ENCODE measurements around the gene GSTM3. TPM values are rescaled to one million over a fixed set of nuclear protein-coding genes. Genes with fewer than 3 reads are reported as not detected.
A peak's percentile ranks its signal among the peaks of the same experiment; 100 is the strongest.
"Not testable (repeated sequence)": the region's sequence is repeated elsewhere in the genome, so short reads cannot be mapped to it uniquely, and the experiment has no call there.

GSTM3 gene
- total and polyA plus RNA-seq, 2 of the 13 experiments (the other 11 are each of a cell fraction or from before 2014, with no cell fraction given), result 127 to 142 TPM

GRCh38 chr1:109704173-109704572 lies 36.7 kb downstream of the GSTM3 start:
- no peak for FAIRE-seq
- Histone ChIP-seq H2AFZ (ENCODE audit: low read length) (no peak overlapping the region), H3K36me3 (replicated peaks in 1 of 2; ENCODE audit: control insufficient read depth in 1 of 2, insufficient read depth in 2 of 2, low read length in 2 of 2) (no peaks in the 10 kb centered on the region), H3K9ac (ENCODE audit: insufficient read depth, low read depth, low read length) (no peak overlapping the region), H3K4me3 (replicated peaks in 1 of 3; ENCODE audit: insufficient read depth in 1 of 3, low read depth in 2 of 3, low read length in 3 of 3) (no peak overlapping the region), H3K4me2 (ENCODE audit: low read depth, low read length) (no peak overlapping the region; the same call in 1 of the 2 replicates), H3K79me2 (ENCODE audit: insufficient read depth, low read length) (no peaks in the 10 kb centered on the region), H3K27ac (ENCODE audit: extremely low read length, insufficient read depth, low read length) (no peak overlapping the region), H3K9me3 (ENCODE audit: low read length) (no peaks in the 10 kb centered on the region), H3K4me1 (ENCODE audit: insufficient read depth, low read length) (no peaks in the 10 kb centered on the region), H4K20me1 (ENCODE audit: insufficient read depth, low read length) (no peaks in the 10 kb centered on the region), H3K27me3 (ENCODE audit: control insufficient read depth in 1 of 2, insufficient read depth in 2 of 2, low read length in 2 of 2) (peaks cover 2 to 13% of the 10 kb centered on the region in 2 experiments; a peak in 2 of 5 replicates)
- intact Hi-C loops (cut with micrococcal nuclease; ENCODE audit: unreplicated experiment), result loop anchor here (2.0 kb wide), 1 partner anchor 61 kb away; no protein-coding TSS in a partner anchor
- ChIA-PET POLR2A (interaction anchor here (1.2 kb wide), 1 partner anchor 156 kb away, joined by 3 read pairs; the partner anchor contains the start of gene GNAI3), CTCF (ENCODE audit: low intra/inter-chr PET ratio, low total read pairs) (interaction anchor here (2.3 kb wide), 1 partner anchor 61 kb away, joined by 11 read pairs; no protein-coding TSS in a partner anchor)
- in situ Hi-C loops (cut with HindIII; ENCODE audit: extremely low pct_ligation_motif_present, low pct_unique_long_range_greater_than_20kb), result no loop called here
- peak; percentile 19 for DNase-seq (ENCODE audit: low spot score)
- TF ChIP-seq ZNF724P (CRISPR knock-in tag; IDR thresholded peaks at IDR 0.05; ENCODE audit: borderline replicate concordance) (no peak), SMC3 (IDR thresholded peaks at IDR 0.05; ENCODE audit: low read length) (peak; percentile 54), CTCF (CRISPR knock-in tag; IDR thresholded peaks at IDR 0.05) (peak; percentile 66), STAG1 (CRISPR knock-in tag; IDR thresholded peaks at IDR 0.05) (peak; percentile 76), PRPF4 (IDR thresholded peaks at IDR 0.05; ENCODE audit: low read depth, low read length, poor library complexity, severe bottlenecking) (peak; percentile 42)
- ATAC-seq, result peak; percentile 74
- no TSS peak for BruUV-seq (replicated peaks)
- 7% methylated on average over 8 of the region's 8 CpGs for WGBS (ENCODE audit: low lambda C conversion rate)

GRCh38 chr1:109702940-109703339 lies 37.9 kb downstream of the GSTM3 start:
- H3K36me3 ChIP-seq (replicated peaks in 1 of 2; ENCODE audit: control insufficient read depth in 1 of 2, insufficient read depth in 2 of 2, low read length in 2 of 2); H3K79me2 ChIP-seq (ENCODE audit: insufficient read depth, low read length); BruUV-seq (replicated peaks); H2AFZ ChIP-seq (ENCODE audit: low read length); H3K4me1 ChIP-seq (ENCODE audit: insufficient read depth, low read length); H3K27ac ChIP-seq (ENCODE audit: extremely low read length, insufficient read depth, low read length); FAIRE-seq; POLR2A ChIA-PET; H3K4me2 ChIP-seq (ENCODE audit: low read depth, low read length); ATAC-seq; H4K20me1 ChIP-seq (ENCODE audit: insufficient read depth, low read length); in situ Hi-C loops (cut with HindIII; ENCODE audit: extremely low pct_ligation_motif_present, low pct_unique_long_range_greater_than_20kb); H3K4me3 ChIP-seq (replicated peaks in 1 of 3; ENCODE audit: insufficient read depth in 1 of 3, low read depth in 2 of 3, low read length in 3 of 3); H3K9ac ChIP-seq (ENCODE audit: insufficient read depth, low read depth, low read length); intact Hi-C loops (cut with micrococcal nuclease; ENCODE audit: unreplicated experiment); DNase-seq (ENCODE audit: low spot score); H3K9me3 ChIP-seq (ENCODE audit: low read length): not testable (repeated sequence)
- H3K27me3 ChIP-seq (ENCODE audit: control insufficient read depth in 1 of 2, insufficient read depth in 2 of 2, low read length in 2 of 2), result peaks cover 2 to 13% of the 10 kb centered on the region in 2 experiments; a peak in 2 of 5 replicates
- CTCF ChIA-PET (ENCODE audit: low intra/inter-chr PET ratio, low total read pairs), result interaction anchor here (2.3 kb wide), 1 partner anchor 60 kb away, joined by 11 read pairs; no protein-coding TSS in a partner anchor
- 31% methylated on average over 3 of the region's 3 CpGs for WGBS (ENCODE audit: low lambda C conversion rate)

- H3K27ac ChIP-seq (ENCODE audit: extremely low read length, insufficient read depth, low read length); ATAC-seq; intact Hi-C loops (cut with micrococcal nuclease; ENCODE audit: unreplicated experiment): not testable (repeated sequence)
These were observed 43.0 kb downstream of the GSTM3 start for GRCh38 chr1:109697861-109698260.

More at GRCh38 chr1:109697861-109698260, 43.0 kb downstream of the GSTM3 start:
- POLR2A ChIA-PET; in situ Hi-C loops (cut with HindIII; ENCODE audit: extremely low pct_ligation_motif_present, low pct_unique_long_range_greater_than_20kb); CTCF ChIA-PET (ENCODE audit: low intra/inter-chr PET ratio, low total read pairs); H3K4me1 ChIP-seq (ENCODE audit: insufficient read depth, low read length); FAIRE-seq; H3K27me3 ChIP-seq (ENCODE audit: control insufficient read depth in 1 of 2, insufficient read depth in 2 of 2, low read length in 2 of 2); H4K20me1 ChIP-seq (ENCODE audit: insufficient read depth, low read length); H2AFZ ChIP-seq (ENCODE audit: low read length); DNase-seq (ENCODE audit: low spot score); H3K79me2 ChIP-seq (ENCODE audit: insufficient read depth, low read length); BruUV-seq (replicated peaks); H3K9ac ChIP-seq (ENCODE audit: insufficient read depth, low read depth, low read length); H3K4me2 ChIP-seq (ENCODE audit: low read depth, low read length); H3K36me3 ChIP-seq (replicated peaks in 1 of 2; ENCODE audit: control insufficient read depth in 1 of 2, insufficient read depth in 2 of 2, low read length in 2 of 2); H3K4me3 ChIP-seq (replicated peaks in 1 of 3; ENCODE audit: insufficient read depth in 1 of 3, low read depth in 2 of 3, low read length in 3 of 3); H3K9me3 ChIP-seq (ENCODE audit: low read length): not testable (repeated sequence)
- 37% methylated on average over 3 of the region's 4 CpGs for WGBS (ENCODE audit: low lambda C conversion rate)

All from HepG2 (cell line).